Keratinocyte (primary cell): Measurements from ENCODE around the gene TOP3B. TPM values are rescaled to one million over a fixed set of nuclear protein-coding genes. Genes with fewer than 3 reads are reported as not detected.

Experiments used
- DNase-seq: peaks from one replicate; pipeline ENCODE4 v3.0.0-alpha.2; 2011; ENCODE audit warnings: low read depth, missing footprints, low spot score
- FAIRE-seq: peaks from 2 replicates; lab custom pipeline; 2011; peaks lifted over from hg19 to GRCh38; lab: Jason Lieb, UNC
- H2AFZ ChIP-seq: 2 replicates; pipeline ENCODE4 v1.6.0; 2012; ENCODE audit warnings: low read length, control low read depth, inconsistent platforms; ENCODE audit not compliant: control insufficient read depth
- H3K27ac ChIP-seq: 2 replicates; pipeline ENCODE4 v1.5.1; 2011; ENCODE audit warnings: low read length; ENCODE audit not compliant: control insufficient read depth, insufficient read depth
- H3K27me3 ChIP-seq: 3 replicates; pipeline ENCODE4 v1.6.0; 2011; ENCODE audit warnings: low read length; ENCODE audit not compliant: control insufficient read depth, insufficient read depth; ENCODE audit errors: extremely low read depth
- H3K36me3 ChIP-seq, 2 experiments: 2 replicates in 1 of 2; 3 replicates in 1 of 2; pipeline ENCODE4 v1.5.1; 2011; ENCODE audit warnings: low read length in 2 of 2, mild to moderate bottlenecking in 1 of 2; ENCODE audit not compliant: control insufficient read depth in 2 of 2, insufficient read depth in 2 of 2; ENCODE audit errors: extremely low read depth in 1 of 2
- H3K4me1 ChIP-seq: 3 replicates; pipeline ENCODE4 v1.5.1; 2011; ENCODE audit warnings: low read length; ENCODE audit not compliant: control insufficient read depth, insufficient read depth; ENCODE audit errors: extremely low read depth
- H3K4me2 ChIP-seq: 3 replicates; pipeline ENCODE4 v1.6.0; 2011; ENCODE audit warnings: low read depth, low read length; ENCODE audit not compliant: control insufficient read depth, insufficient read depth; ENCODE audit errors: extremely low read depth
- H3K4me3 ChIP-seq, 3 experiments: fragments of 200-600 bp in 1 of 3; sonication (generic) in 1 of 3; 2 replicates in 2 of 3; 3 replicates in 1 of 3; pipeline ENCODE4 v1.5.1; 2011 to 2016; ENCODE audit warnings: low read length in 3 of 3, mild to moderate bottlenecking in 3 of 3, control low read depth in 2 of 3, inconsistent platforms in 1 of 3, low read depth in 1 of 3, mixed read lengths in 1 of 3, mixed run types in 1 of 3, moderate library complexity in 1 of 3; ENCODE audit not compliant: control insufficient read depth in 2 of 3, insufficient read depth in 2 of 3; ENCODE audit errors: extremely low read depth in 1 of 3
- H3K79me2 ChIP-seq: 2 replicates; pipeline ENCODE4 v1.6.0; 2012; ENCODE audit warnings: low read length; ENCODE audit not compliant: control insufficient read depth, insufficient read depth
- H3K9ac ChIP-seq: 3 replicates; pipeline ENCODE4 v1.6.0; 2011; ENCODE audit warnings: low read length; ENCODE audit not compliant: control insufficient read depth, insufficient read depth; ENCODE audit errors: extremely low read depth
- H3K9me1 ChIP-seq: 3 replicates; pipeline ENCODE4 v1.6.0; 2011; ENCODE audit warnings: low read length; ENCODE audit not compliant: control insufficient read depth, insufficient read depth; ENCODE audit errors: extremely low read depth
- H3K9me3 ChIP-seq: 2 replicates; pipeline ENCODE4 v1.5.1; 2012; ENCODE audit warnings: low read depth, low read length; ENCODE audit not compliant: control insufficient read depth
- H4K20me1 ChIP-seq: 3 replicates; pipeline ENCODE4 v1.6.0; 2011; ENCODE audit warnings: low read length; ENCODE audit not compliant: control insufficient read depth, insufficient read depth; ENCODE audit errors: extremely low read depth
- EZH2 ChIP-seq: IDR thresholded peaks from one replicate; pipeline ENCODE4 v1.6.1; 2012; ENCODE audit warnings: inconsistent platforms, mild to moderate bottlenecking, low read length, moderate library complexity
- dilution Hi-C: fragments of 300-500 bp; cut with MboI; formaldehyde crosslinking; loops from one replicate; pipeline ENCODE4 v1.7.0; 2020; ENCODE audit warnings: low sequenced_read_pairs; ENCODE audit not compliant: extremely low pct_ligation_motif_present
- polyA plus RNA-seq, 5 experiments: library from polyadenylated mRNA; depleted of rRNA in 3 of 5; stranded (reverse) in 3 of 5; stranded (forward) in 1 of 5; unstranded in 1 of 5; fragments of >200 nt; gene quantifications; 1 replicate in 1 of 5; 2 replicates in 3 of 5; 3 replicates in 1 of 5; pipeline versions ENCODE4 v1.2.1 to v1.2.3, GENCODE V29; 2011 to 2012; ENCODE audit warnings: missing spikeins in 2 of 5, low read depth in 1 of 5, low replicate concordance in 1 of 5
- TF ChIP-seq, protein P1 (sequence below), 3 experiments: IDR thresholded peaks in 1 of 3; conservative IDR thresholded peaks in 1 of 3; optimal IDR thresholded peaks in 1 of 3; 2 replicates in 2 of 3; 3 replicates in 1 of 3; pipeline versions ENCODE3 to v1.5.1; 2011; ENCODE audit warnings: low read length in 3 of 3, mild to moderate bottlenecking in 3 of 3, moderate library complexity in 2 of 3, control low read depth in 1 of 3, inconsistent platforms in 1 of 3; ENCODE audit not compliant: insufficient read depth in 2 of 3; ENCODE audit errors: extremely low read depth in 1 of 3

Gene TOP3B
- polyA plus RNA-seq, 1 donor (not counting 4 experiments of a cell fraction or from before 2014, with no cell fraction given), result 13.8 TPM

DNA sequence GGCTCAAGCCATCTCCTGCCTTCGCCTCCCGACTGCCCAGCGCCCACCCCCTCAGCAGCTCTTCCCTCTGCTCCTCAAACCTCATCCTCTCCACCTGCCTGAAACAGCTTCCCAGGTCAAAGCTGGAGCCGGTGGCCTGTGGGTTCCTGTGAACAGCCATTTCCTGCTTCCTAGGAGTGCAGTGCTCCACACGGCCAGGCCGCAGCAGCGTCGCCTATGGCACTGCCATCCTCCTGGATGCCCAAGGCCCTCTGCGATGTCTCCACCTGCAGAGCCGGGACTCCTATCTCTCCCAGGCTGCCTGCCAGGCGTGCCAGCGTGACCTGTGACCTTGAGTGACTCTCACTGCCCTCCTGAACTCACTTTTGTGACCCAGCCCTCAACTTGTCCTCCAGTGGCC is 54.5 kb downstream of the TOP3B start:
- FAIRE-seq (no peak), DNase-seq (no peak)
- Histone ChIP-seq H2AFZ (no peak overlapping the region), H3K9me1 (no peaks in the 10 kb centered on the region), H3K4me1 (no peaks in the 10 kb centered on the region), H3K9ac (no peak overlapping the region), H4K20me1 (no peaks in the 10 kb centered on the region), H3K4me2 (no peak overlapping the region), H3K4me3 (no peak overlapping the region), H3K27me3 (no peaks in the 10 kb centered on the region), H3K36me3 (peaks cover 37 to 45% of the 10 kb centered on the region in 2 experiments), H3K79me2 (no peaks in the 10 kb centered on the region), H3K27ac (no peak overlapping the region), H3K9me3 (no peaks in the 10 kb centered on the region)
- dilution Hi-C loops, result no loop called here
- TF ChIP-seq, protein P1, sequence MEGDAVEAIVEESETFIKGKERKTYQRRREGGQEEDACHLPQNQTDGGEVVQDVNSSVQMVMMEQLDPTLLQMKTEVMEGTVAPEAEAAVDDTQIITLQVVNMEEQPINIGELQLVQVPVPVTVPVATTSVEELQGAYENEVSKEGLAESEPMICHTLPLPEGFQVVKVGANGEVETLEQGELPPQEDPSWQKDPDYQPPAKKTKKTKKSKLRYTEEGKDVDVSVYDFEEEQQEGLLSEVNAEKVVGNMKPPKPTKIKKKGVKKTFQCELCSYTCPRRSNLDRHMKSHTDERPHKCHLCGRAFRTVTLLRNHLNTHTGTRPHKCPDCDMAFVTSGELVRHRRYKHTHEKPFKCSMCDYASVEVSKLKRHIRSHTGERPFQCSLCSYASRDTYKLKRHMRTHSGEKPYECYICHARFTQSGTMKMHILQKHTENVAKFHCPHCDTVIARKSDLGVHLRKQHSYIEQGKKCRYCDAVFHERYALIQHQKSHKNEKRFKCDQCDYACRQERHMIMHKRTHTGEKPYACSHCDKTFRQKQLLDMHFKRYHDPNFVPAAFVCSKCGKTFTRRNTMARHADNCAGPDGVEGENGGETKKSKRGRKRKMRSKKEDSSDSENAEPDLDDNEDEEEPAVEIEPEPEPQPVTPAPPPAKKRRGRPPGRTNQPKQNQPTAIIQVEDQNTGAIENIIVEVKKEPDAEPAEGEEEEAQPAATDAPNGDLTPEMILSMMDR (optimal IDR thresholded peaks at IDR 0.05 in 1 of 3, IDR thresholded peaks at IDR 0.05 in 1 of 3, conservative IDR thresholded peaks at IDR 0.05 in 1 of 3; ENCODE audit: extremely low read depth in 1 of 3, insufficient read depth in 2 of 3, low read length in 3 of 3), result no peak

DNA sequence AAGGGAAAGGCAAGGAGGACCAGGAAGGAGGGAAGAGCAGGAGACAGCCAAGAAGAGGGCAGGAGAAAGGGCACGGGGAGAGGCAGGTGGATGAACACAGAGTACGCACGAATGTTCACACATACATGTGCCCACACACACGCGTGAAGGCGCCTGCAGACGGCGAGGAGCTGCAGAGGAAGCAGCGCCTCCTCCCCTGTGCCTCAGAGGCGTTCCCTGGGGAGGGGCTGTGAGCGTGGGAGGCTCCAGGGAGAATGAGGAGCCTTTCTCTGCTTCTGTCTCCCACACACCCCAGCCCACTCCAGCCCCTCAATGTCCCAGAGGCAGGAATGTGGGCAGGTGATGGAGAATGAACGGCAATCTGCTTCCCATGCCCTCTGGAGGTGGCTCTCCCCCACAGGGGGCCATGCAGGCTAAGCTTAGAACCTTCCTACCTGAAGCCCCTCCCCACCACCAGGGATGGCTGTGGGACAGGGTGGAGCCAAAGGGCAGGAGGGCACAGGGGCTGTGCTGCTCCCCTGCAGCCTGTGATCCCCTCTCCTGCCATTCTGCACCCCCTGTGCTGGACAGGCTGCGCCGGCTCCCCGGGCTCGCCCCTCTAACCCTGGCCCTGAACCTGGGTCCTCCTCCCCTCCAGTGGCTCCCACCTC is 55.3 kb downstream of the TOP3B start:
- no peak for DNase-seq
- H3K36me3 ChIP-seq, result peaks cover 33 to 40% of the 10 kb centered on the region in 2 experiments

More for the DNA sequence above, 55.3 kb downstream of the TOP3B start:
- no peaks in the 10 kb centered on the region for H3K9me3 ChIP-seq
- no peaks in the 10 kb centered on the region for H3K79me2 ChIP-seq
- no peaks in the 10 kb centered on the region for H3K27me3 ChIP-seq
- no peaks in the 10 kb centered on the region for H4K20me1 ChIP-seq
- TF ChIP-seq EZH2, result no peak
- TF ChIP-seq, protein P1 (optimal IDR thresholded peaks at IDR 0.05 in 1 of 3, IDR thresholded peaks at IDR 0.05 in 1 of 3, conservative IDR thresholded peaks at IDR 0.05 in 1 of 3; ENCODE audit: extremely low read depth in 1 of 3, insufficient read depth in 2 of 3, low read length in 3 of 3), result no peak
- no peak overlapping the region for H3K27ac ChIP-seq
- no peak overlapping the region for H3K4me3 ChIP-seq
- no peaks in the 10 kb centered on the region for H3K4me1 ChIP-seq
- FAIRE-seq, result no peak
- H3K4me2 ChIP-seq, result no peak overlapping the region
- dilution Hi-C loops, result no loop called here
- no peak overlapping the region for H3K9ac ChIP-seq
- H2AFZ ChIP-seq, result no peak overlapping the region
- no peaks in the 10 kb centered on the region for H3K9me1 ChIP-seq
